Coronary artery (tissue), 2 donors: ENCODE data around the gene NAMPT.
"Not testable (repeated sequence)": the region's sequence is repeated elsewhere in the genome, so short reads cannot be mapped to it uniquely, and the experiment has no call there.

Source experiments
- DNase-seq: peaks from one replicate; pipeline ENCODE4 v3.0.0-alpha.2; 2017; ENCODE audit warnings: low spot score
- H3K27ac ChIP-seq, 2 donors: fragments of 200-600 bp; sonication (generic); one replicate each; pipeline ENCODE4 v1.5.1; 2016 to 2019
- H3K4me3 ChIP-seq: fragments of 200-600 bp; sonication (generic); 2 replicates; pipeline ENCODE4 v1.5.1; 2016; ENCODE audit warnings: mild to moderate bottlenecking, moderate library complexity
- CTCF ChIP-seq: fragments of 200-600 bp; sonication (generic); IDR thresholded peaks from one replicate; pipeline ENCODE4 v1.5.1; 2019; ENCODE audit warnings: antibody characterized with exemption

NAMPT gene

GRCh38 chr7:106313456-106313901 is 28.7 kb upstream of the NAMPT start:
- Histone ChIP-seq H3K4me3 (no peak overlapping the region), H3K27ac (peak overlapping the region in 1 of 2 donors; percentile 3)
- TF ChIP-seq CTCF: no peak
- no peak for DNase-seq

GRCh38 chr7:106312906-106313305 is 28.1 kb upstream of the NAMPT start:
- TF ChIP-seq CTCF: no peak
- Histone ChIP-seq H3K4me3 (no peak overlapping the region), H3K27ac (no peak overlapping the region)
- DNase-seq: no peak

- Histone ChIP-seq H3K27ac (no peak overlapping the region), H3K4me3 (no peak overlapping the region)
- DNase-seq: no peak
- no peak for TF ChIP-seq CTCF
Measured at GRCh38 chr7:106312099-106312871, 27.5 kb upstream of the NAMPT start.

- DNase-seq: no peak
- no peak overlapping the region for H3K27ac ChIP-seq
- no peak overlapping the region for H3K4me3 ChIP-seq
- TF ChIP-seq CTCF: no peak
Measured at GRCh38 chr7:106309362-106309761, 24.6 kb upstream of the NAMPT start.

- DNase-seq: no peak
- TF ChIP-seq CTCF: no peak
- Histone ChIP-seq H3K4me3 (no peak overlapping the region), H3K27ac (no peak overlapping the region)
Measured at GRCh38 chr7:106306256-106306655, 21.5 kb upstream of the NAMPT start.

GRCh38 chr7:106305732-106306131 is 20.9 kb upstream of the NAMPT start:
- DNase-seq: no peak
- H3K4me3 ChIP-seq: no peak overlapping the region
- H3K27ac ChIP-seq: no peak overlapping the region
- no peak for TF ChIP-seq CTCF

GRCh38 chr7:106304568-106304967 is 19.8 kb upstream of the NAMPT start:
- Histone ChIP-seq H3K4me3 (no peak overlapping the region), H3K27ac (no peak overlapping the region)
- DNase-seq: no peak
- TF ChIP-seq CTCF: no peak

GRCh38 chr7:106298631-106299030 is 13.8 kb upstream of the NAMPT start:
- not testable (repeated sequence) for H3K27ac ChIP-seq, DNase-seq, H3K4me3 ChIP-seq

GRCh38 chr7:106298155-106298554 is 13.4 kb upstream of the NAMPT start:
- not testable (repeated sequence) for H3K27ac ChIP-seq, DNase-seq, H3K4me3 ChIP-seq
